Erythroblast (primary cell): Measurements from ENCODE around the gene LANCL2.

ENCODE experiments used
- GATA1 ChIP-seq: IDR thresholded peaks from 2 replicates; pipeline ENCODE4 v1.6.1; 2011; ENCODE audit warnings: low read depth, mild to moderate bottlenecking, control low read depth, low read length, moderate library complexity
- POLR2A ChIP-seq: IDR thresholded peaks from 2 replicates; pipeline ENCODE4 v1.6.1; 2011; ENCODE audit warnings: mild to moderate bottlenecking, low read length

DNA sequence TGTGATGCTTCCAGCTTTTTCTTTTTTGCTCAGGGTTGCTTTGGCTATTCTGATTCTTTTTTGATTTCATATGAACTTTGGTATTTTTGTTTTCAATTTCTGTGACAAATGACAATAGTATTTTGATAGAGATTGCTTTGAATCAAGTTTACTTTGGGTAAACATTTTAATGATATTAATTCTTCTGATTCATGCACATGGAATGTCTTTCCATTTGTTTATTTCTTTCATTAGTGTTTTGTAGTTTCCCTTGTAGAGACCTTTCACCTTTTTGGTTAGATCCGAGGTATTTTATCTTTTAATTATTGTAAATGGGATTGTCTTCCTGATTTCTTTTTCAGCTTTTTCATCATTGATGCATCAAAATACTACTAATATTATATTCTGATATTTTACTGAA is 93.2 kb downstream of the LANCL2 start:
- TF ChIP-seq POLR2A (no peak), GATA1 (no peak)
